GM19025 (cell line): Measurements from ENCODE around the gene BIVM.

ENCODE experiments used
- ATAC-seq: cut with Tn5 transposase; IDR thresholded peaks from one replicate; pipeline ENCODE4 v1.9.1; 2021; ENCODE audit warnings: mild to moderate bottlenecking, low read depth, moderate library complexity; ENCODE audit not compliant: unreplicated experiment

The BIVM gene

DNA sequence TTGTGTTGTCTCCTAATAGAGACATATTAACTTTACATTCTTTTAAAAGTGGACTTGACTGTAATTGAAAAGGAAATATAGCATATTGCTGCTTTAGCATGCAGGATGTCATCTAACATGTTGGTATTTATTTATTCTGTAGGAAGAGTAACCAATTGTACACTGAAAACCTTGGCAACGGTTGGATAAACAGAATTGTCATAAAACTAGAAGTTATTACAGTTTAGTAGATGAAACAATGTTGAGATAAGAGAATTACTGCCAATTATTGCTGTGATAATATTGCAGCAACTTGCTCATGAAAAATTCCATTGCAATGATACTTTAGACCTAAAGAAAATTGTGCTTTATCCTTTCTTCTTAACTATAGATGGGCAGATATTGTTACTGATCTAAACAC, 39.4 kb downstream of the BIVM start:
- ATAC-seq = no peak

DNA sequence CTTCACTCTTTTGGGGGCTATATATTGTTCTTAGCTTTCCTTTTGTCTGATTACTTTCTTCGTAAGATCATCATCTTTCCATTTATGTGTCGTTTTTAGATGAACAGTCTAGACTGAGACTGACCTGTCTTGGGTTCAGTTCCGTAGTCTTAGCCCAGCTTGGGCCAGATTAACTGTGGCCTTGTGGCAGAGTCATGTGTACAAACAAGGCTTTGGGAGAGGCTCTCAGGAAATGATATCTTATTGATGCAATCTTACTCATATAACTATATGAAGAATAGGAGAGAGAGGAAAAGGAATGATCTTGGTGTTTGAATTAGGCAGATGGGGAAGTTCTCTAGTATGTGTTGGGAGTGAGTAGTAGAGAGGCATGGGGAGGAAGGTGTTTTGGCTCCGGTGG, 40.1 kb downstream of the BIVM start:
- ATAC-seq = no peak

DNA sequence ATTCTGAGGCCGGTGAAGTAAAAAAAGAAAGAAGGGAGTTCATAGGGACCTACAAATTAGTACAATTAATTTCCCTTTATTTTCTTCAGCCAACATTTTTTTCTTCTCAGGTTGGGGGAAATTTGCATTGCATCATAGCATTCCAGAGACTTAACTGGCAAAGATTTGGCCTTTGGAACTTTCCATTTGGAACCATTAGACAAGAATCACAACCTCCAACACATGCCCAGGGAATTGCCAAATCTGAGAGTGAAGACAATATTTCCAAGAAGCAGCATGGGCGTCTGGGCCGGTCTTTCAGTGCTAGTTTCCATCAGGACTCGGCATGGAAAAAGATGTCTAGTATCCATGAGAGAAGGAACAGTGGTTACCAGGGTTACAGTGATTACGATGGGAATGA, 40.5 kb downstream of the BIVM start:
- no peak for ATAC-seq

GRCh38 chr13:102845289-102845629, 46.3 kb downstream of the BIVM start:
- peak; percentile 12 for ATAC-seq

- peak; percentile 85 for ATAC-seq
These were observed 46.8 kb downstream of the BIVM start, which contains the start of gene ERCC5 for GRCh38 chr13:102845630-102846260. ERCC5 (plus strand) TSS chr13:102846032; CDS start chr13:102846267, 235 bp downstream.

DNA sequence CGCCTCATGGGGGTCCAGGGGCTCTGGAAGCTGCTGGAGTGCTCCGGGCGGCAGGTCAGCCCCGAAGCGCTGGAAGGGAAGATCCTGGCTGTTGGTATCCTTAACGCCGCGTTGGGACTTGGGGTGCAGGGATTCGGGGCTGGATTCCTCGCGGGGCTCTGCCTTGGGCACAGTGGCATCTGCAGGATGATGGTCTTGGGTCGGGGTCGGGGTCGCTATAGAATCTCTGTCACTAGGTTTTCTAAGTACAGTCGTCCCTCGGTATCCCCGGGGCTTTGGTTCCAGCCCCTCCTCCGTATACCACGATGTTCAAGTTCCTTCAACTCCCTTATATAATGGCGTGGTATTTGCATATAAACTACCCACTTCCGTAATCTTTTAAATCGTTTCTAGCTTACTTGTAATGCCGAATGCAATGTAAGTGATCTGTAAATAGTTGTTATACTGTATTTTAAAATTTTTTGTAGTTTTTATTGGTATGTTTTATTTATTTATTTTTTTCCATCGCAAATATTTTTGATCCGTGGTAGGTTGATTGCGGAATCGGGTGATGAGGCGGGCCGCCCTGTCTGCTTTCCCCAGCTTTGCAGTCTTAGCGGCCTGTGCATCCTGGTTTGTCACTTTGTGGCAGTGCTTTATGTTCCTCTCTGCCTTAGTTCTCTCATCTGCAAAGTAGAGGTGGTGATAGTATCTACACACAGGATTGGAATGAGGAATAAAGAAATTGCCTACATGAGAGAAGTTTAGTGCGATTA, 47.5 kb downstream of the BIVM start:
- peak; percentile 15 for ATAC-seq

- ATAC-seq = no peak
These were observed 48.6 kb downstream of the BIVM start for GRCh38 chr13:102847272-102848234.

GRCh38 chr13:102848956-102849355, 50.0 kb downstream of the BIVM start:
- no peak for ATAC-seq

DNA sequence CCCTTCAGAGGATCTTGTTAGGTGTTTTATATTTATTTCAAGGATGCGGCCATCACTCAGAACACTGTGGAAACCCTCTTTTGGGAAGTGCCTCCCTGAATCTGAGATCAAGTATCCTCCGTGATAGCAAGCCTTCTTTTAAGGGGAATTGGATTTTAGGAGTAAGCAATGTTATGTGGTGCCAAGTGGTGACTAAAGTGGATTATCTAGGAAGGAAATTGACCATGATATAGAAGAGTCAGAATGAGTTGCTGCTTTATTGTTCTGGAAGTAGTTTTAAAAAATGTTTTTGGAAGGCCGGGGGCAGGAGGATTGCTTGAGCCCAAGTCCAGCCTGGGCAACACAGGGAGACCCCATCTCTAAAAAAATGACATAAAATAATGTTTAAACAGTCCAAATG, 53.6 kb downstream of the BIVM start:
- ATAC-seq = no peak

GRCh38 chr13:102854675-102855074, 55.8 kb downstream of the BIVM start:
- ATAC-seq = no peak

- no peak for ATAC-seq
These were observed 57.6 kb downstream of the BIVM start for GRCh38 chr13:102856557-102856956.

DNA sequence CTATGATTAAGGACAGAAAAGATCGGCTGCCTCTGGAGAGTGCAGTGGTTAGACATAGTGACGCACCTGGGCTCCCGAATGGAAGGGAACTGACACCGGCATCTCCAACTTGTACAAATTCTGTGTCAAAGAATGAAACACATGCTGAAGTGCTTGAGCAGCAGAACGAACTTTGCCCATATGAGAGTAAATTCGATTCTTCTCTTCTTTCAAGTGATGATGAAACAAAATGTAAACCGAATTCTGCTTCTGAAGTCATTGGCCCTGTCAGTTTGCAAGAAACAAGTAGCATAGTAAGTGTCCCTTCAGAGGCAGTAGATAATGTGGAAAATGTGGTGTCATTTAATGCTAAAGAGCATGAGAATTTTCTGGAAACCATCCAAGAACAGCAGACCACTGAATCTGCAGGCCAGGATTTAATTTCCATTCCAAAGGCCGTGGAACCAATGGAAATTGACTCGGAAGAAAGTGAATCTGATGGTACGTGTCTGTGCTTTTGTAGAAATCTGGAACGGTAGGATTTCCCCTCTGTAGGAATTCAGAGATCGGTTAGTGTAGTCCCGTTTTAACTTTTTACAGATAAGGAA, 63.8 kb downstream of the BIVM start:
- ATAC-seq = no peak

DNA sequence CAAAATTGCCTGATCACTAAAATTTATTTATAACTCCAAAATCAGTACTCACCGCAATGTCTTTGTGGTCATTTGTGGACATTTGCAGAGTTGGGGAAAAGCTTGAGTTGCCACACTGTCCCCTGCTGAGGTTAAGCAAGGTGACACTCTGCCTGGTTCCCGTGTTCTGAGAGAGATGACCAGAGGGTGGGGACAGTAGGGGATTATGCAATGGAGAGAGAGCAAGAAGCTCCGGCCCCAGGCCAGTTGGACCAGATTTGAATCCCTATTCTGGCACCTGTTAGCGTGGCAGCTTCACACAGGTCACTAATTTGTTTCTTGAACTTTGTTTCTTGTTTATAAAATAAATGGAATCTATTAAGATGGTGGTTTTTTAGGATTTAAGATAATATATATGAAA, 64.7 kb downstream of the BIVM start:
- ATAC-seq = no peak

- ATAC-seq = no peak
These were observed 69.5 kb downstream of the BIVM start for GRCh38 chr13:102868366-102868936.

DNA sequence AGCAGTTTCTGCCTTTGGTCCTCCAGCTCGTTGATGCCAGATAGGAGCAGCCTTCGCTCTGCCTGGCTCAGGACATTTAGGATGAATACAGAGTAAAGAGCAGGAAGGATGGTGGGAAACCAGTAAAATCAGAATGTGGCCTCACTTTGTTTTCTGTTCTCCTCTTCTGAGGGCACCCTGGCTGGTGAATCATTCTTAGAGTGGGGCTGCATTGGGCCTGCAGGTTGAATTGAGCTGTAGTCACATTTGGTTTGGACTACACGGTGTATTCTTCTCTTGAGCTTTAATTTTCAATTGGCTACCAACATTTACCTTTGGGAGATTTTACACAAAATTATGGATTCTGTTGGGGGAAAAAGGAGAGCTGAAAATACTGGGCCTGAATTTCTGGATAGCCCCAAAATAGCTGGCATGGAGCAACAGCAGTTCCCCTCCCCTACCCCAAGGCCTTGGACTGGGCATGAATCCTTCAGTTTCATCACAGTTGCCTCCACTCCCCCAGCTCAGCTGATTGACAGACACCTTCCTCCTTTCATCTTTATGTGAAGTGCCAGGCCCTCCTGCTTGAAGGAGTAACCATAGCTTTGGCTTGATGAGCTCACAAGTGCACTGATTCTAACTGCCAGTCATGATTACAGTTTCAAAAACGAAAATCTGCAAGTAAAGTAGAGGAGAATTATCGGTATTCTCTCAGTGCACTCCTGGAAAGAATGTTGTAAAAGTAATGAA, 71.2 kb downstream of the BIVM start:
- ATAC-seq = peak; percentile 9

DNA sequence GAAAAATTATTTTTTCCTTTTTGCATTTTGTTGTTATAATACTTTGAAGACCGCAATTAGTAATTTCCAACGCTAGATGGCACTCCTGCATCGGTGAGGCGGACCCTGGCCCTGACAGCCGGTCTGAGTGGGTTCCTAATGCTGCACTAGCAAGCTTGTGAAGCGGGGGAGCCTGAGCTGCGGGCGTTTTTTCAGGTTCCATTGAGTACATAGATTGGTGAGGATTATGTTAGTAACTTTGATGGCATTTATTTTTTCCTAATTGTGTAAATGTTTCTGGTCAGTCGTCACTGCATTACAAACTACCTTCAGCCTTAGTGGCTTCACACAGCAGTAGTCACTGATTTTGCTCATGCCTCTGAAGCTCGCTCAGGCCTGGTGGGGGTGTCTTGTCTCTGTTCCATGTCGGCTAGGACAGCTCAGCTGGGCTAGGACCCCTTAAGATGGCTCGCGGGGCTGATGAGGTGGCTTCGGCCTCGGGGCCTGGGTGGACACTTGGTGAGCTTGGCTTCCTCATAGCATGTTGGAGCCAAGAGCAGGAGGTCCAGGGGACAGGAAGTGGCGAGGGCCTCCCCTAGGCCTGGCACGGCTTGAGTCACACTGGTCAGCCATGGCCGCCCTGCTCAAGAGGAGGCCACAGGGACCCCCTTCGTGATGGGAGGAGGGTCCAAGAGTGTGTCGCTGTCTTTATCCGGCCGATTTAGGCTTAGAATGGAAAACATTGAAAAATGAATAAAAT, 71.9 kb downstream of the BIVM start:
- peak; percentile 59 for ATAC-seq

GRCh38 chr13:102872131-102872530, 73.2 kb downstream of the BIVM start:
- ATAC-seq = no peak

GRCh38 chr13:102872531-102872930, 73.6 kb downstream of the BIVM start:
- no peak for ATAC-seq

DNA sequence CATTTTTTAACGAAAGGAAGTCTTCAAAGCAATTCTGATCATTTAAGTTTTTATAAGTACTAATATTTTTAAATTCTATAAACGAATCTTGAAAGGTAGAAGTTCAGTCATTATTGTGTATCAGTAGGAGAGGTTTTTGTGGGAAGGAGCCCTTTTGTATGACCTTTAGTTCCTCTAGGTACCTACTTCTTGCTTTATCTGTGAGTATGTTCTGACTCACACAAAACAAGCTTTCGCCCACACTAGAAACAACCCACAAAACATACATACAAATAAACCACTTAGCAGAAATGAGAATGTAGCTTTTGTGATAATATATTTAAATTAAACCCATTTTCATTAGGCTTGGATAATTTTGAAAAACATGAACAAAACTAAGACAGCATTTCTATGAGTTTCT, 74.7 kb downstream of the BIVM start:
- peak; percentile 48 for ATAC-seq
